Endothelial cell of umbilical vein (primary cell): ENCODE data around the gene GGA3.

Source experiments
- EZH2 ChIP-seq: IDR thresholded peaks from 2 replicates; pipeline ENCODE4 v1.6.1; 2012; ENCODE audit warnings: borderline replicate concordance, low read depth, mild to moderate bottlenecking, moderate library complexity, low read length, inconsistent platforms; ENCODE audit not compliant: severe bottlenecking
- GATA2 ChIP-seq: IDR thresholded peaks from 2 replicates; pipeline ENCODE4 v1.7.0; 2011; ENCODE audit warnings: low read depth, mild to moderate bottlenecking, moderate library complexity, mixed read lengths, low read length; ENCODE audit not compliant: insufficient read length, insufficient read depth
- MAX ChIP-seq: IDR thresholded peaks from 2 replicates; pipeline ENCODE4 v1.6.1; 2011; ENCODE audit not compliant: insufficient read depth, insufficient read length
- MYC ChIP-seq: IDR thresholded peaks from one replicate; pipeline ENCODE4 v1.6.1; 2011; ENCODE audit warnings: mild to moderate bottlenecking, low read depth, low read length
- POLR2A ChIP-seq: IDR thresholded peaks from 2 replicates; pipeline ENCODE4 v1.6.1; 2012; ENCODE audit warnings: low read depth, mild to moderate bottlenecking, control low read depth, low read length
- POLR2AphosphoS5 ChIP-seq: IDR thresholded peaks from 2 replicates; pipeline ENCODE4 v1.6.1; 2012; ENCODE audit warnings: low read depth, mild to moderate bottlenecking, control low read depth, low read length, moderate library complexity; ENCODE audit not compliant: insufficient read depth
- TF ChIP-seq, protein P1 (sequence below), 2 donors: IDR thresholded peaks; 1 replicate in 1 of 2; 2 replicates in 1 of 2; pipeline ENCODE4 v1.5.1; 2011; ENCODE audit warnings: low read length in 2 of 2, mild to moderate bottlenecking in 2 of 2, moderate library complexity in 2 of 2, control low read depth in 1 of 2, inconsistent platforms in 1 of 2, low read depth in 1 of 2; ENCODE audit not compliant: insufficient read depth in 1 of 2; ENCODE audit errors: extremely low read depth in 1 of 2

GRCh38 chr17:75249564-75249963 is 11.8 kb downstream of the GGA3 start:
- TF ChIP-seq POLR2AphosphoS5 (no peak), MAX (no peak), POLR2A (no peak), GATA2 (no peak), EZH2 (no peak), MYC (no peak)
- TF ChIP-seq, protein P1, sequence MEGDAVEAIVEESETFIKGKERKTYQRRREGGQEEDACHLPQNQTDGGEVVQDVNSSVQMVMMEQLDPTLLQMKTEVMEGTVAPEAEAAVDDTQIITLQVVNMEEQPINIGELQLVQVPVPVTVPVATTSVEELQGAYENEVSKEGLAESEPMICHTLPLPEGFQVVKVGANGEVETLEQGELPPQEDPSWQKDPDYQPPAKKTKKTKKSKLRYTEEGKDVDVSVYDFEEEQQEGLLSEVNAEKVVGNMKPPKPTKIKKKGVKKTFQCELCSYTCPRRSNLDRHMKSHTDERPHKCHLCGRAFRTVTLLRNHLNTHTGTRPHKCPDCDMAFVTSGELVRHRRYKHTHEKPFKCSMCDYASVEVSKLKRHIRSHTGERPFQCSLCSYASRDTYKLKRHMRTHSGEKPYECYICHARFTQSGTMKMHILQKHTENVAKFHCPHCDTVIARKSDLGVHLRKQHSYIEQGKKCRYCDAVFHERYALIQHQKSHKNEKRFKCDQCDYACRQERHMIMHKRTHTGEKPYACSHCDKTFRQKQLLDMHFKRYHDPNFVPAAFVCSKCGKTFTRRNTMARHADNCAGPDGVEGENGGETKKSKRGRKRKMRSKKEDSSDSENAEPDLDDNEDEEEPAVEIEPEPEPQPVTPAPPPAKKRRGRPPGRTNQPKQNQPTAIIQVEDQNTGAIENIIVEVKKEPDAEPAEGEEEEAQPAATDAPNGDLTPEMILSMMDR (IDR thresholded peaks at IDR 0.05; ENCODE audit: extremely low read depth in 1 of 2, insufficient read depth in 1 of 2, low read depth in 1 of 2, low read length in 2 of 2), result no peak
